ENCODE measurements around the gene RPL13. TPM values are rescaled to one million over a fixed set of nuclear protein-coding genes. Genes with fewer than 3 reads are reported as not detected.

RPL13 gene
- total and polyA plus RNA-seq, 7 donors, result 3,641 to 19,173 (median 7,437) TPM

DNA sequence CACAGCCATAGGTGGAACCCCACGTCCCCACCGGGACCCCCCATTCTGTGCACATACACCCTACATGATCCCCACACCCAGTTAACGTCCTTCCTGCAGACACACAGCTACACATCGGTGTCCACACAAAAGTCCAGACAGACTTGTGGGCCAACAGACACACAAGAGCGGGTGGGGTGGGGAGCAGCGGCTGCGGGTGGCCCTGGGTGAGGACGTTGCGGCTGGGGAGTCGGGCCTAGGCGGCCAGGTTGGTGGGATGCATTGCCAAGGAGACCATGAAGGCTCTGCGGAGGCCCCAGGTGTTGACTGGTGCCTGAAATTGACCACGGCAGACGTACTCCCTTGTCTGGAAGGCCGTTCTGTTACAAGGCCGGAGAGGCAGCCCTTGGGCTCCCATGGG lies 44.3 kb downstream of the RPL13 start:
- intact Hi-C loops (cut with DNase I), result no loop called here
- no peak overlapping the region for H3K4me3 ChIP-seq
- DNase-seq, result no peak
- WGBS, 2 donors, result 83 to 88% methylated on average over 16 of the region's 16 CpGs
- H3K9me3 ChIP-seq, result no peaks in the 10 kb centered on the region
- H3K4me1 ChIP-seq, result peaks cover 0 to 8% (median 0%) of the 10 kb centered on the region in 4 donors
- no peak for TF ChIP-seq POLR2A (IDR thresholded peaks at IDR 0.05)
- no peak for TF ChIP-seq EP300 (IDR thresholded peaks at IDR 0.05)
- TF ChIP-seq, protein P1, sequence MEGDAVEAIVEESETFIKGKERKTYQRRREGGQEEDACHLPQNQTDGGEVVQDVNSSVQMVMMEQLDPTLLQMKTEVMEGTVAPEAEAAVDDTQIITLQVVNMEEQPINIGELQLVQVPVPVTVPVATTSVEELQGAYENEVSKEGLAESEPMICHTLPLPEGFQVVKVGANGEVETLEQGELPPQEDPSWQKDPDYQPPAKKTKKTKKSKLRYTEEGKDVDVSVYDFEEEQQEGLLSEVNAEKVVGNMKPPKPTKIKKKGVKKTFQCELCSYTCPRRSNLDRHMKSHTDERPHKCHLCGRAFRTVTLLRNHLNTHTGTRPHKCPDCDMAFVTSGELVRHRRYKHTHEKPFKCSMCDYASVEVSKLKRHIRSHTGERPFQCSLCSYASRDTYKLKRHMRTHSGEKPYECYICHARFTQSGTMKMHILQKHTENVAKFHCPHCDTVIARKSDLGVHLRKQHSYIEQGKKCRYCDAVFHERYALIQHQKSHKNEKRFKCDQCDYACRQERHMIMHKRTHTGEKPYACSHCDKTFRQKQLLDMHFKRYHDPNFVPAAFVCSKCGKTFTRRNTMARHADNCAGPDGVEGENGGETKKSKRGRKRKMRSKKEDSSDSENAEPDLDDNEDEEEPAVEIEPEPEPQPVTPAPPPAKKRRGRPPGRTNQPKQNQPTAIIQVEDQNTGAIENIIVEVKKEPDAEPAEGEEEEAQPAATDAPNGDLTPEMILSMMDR (IDR thresholded peaks at IDR 0.05), result no peak
- TF ChIP-seq POLR2AphosphoS5 (IDR thresholded peaks at IDR 0.05), result no peak
- no peak overlapping the region for H3K27ac ChIP-seq
- H3K36me3 ChIP-seq, result no peaks in the 10 kb centered on the region
- H3K27me3 ChIP-seq, result peaks cover 0 to 37% (median 20%) of the 10 kb centered on the region in 3 donors

DNA sequence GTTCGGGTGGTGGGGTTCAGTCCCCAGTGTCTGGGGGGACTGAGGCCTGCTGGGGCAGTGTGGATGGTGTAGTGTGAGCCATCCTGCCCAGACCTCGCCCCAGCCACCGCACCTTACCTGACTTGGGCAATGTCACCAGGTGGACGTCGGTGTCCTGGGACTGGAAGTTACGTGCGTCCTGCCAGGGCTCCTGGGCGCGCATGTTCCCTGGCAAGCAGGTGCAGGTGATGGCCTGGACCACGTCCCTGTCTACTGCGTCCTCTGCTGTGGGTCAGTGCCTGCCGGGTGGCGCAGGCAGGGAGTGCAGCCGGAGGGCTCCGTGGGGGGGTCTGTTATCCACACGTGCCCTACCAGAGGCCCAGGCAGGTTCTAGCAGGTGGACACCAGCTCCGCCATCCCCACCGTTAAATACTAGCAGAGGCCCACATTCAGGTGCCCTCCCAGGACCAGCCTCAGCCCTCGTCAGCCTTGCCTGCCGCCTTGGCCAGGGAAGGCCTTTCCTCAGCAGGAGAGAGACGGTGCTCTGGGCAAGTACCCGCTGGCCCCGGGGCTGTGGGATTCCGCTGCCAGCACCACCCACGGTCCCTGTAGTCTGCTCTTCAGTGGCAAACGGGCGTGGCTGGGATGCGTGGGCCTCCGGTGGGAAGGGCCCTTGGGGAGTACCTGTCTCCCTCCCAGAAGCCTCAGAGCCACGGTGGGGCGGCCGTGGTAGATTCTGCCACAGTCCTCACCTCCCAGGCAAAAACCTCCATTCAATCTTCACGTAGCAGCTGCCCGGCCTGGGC lies 44.9 kb downstream of the RPL13 start:
- no peak for DNase-seq
- TF ChIP-seq, protein P1 (IDR thresholded peaks at IDR 0.05), result no peak
- TF ChIP-seq EP300 (IDR thresholded peaks at IDR 0.05), result no peak
- TF ChIP-seq POLR2A (IDR thresholded peaks at IDR 0.05), result no peak
- no peak for TF ChIP-seq POLR2AphosphoS5 (IDR thresholded peaks at IDR 0.05)
- H3K4me3 ChIP-seq, result no peak overlapping the region
- H3K27me3 ChIP-seq, result peaks cover 0 to 37% (median 20%) of the 10 kb centered on the region in 3 donors
- peaks cover 0 to 8% (median 0%) of the 10 kb centered on the region in 4 donors for H3K4me1 ChIP-seq
- H3K36me3 ChIP-seq, result no peaks in the 10 kb centered on the region
- no peak overlapping the region for H3K27ac ChIP-seq
- intact Hi-C loops (cut with DNase I), result no loop called here
- 82 to 91% methylated on average over 34 of the region's 34 CpGs for WGBS, 2 donors
- no peaks in the 10 kb centered on the region for H3K9me3 ChIP-seq

DNA sequence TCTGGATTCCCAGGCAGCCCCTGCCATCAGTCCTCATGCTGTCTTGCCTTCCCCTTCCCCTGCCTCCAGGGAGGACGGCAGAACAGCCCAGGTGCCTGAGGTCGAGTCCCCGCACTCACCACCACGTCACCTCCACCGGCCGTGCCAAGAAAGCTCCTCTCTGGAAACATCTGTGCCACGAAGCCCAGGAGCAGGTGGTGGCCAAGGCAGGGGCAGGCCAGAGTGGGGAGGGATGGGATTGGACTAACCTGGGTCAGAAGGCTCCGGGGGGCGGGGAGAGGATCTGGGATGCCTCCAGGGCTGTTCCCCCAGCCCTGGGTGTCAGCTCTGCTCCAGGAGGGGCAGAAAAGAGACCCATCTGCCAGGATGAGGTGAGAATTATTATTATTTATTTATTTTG lies 45.5 kb downstream of the RPL13 start:
- no peaks in the 10 kb centered on the region for H3K36me3 ChIP-seq
- TF ChIP-seq POLR2A (IDR thresholded peaks at IDR 0.05), result no peak
- TF ChIP-seq, protein P1 (IDR thresholded peaks at IDR 0.05), result no peak
- TF ChIP-seq EP300 (IDR thresholded peaks at IDR 0.05), result no peak
- no peak for TF ChIP-seq POLR2AphosphoS5 (IDR thresholded peaks at IDR 0.05)
- no peak overlapping the region for H3K4me3 ChIP-seq
- no peak for DNase-seq
- H3K27me3 ChIP-seq, result peaks cover 0 to 37% (median 20%) of the 10 kb centered on the region in 3 donors
- 70 to 89% methylated on average over 9 of the region's 9 CpGs for WGBS, 2 donors
- H3K27ac ChIP-seq, result no peak overlapping the region
- intact Hi-C loops (cut with DNase I), result no loop called here
- H3K9me3 ChIP-seq, result no peaks in the 10 kb centered on the region
- peaks cover 0 to 8% (median 0%) of the 10 kb centered on the region in 4 donors for H3K4me1 ChIP-seq

DNA sequence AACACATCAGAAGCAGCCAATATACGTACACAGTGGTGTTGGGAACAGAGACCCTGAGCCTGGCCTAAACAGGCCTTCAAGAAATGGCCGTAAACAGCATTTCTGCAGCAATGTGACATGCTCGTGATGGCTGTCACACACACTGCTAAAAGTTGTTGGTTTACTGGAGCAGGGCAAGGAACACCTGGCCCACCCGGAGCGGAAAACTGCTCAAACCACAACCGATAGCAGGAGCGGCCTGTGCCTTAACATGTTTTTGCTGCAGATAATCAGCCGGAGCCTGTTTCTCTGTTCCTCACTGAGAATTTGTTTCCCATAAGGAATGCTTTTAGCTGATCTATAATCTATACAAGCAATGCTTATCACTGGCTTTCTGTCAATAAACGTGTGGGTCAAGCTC lies 47.0 kb downstream of the RPL13 start:
- DNase-seq, result no peak
- H3K27me3 ChIP-seq, result peaks cover 0 to 34% (median 20%) of the 10 kb centered on the region in 3 donors
- H3K27ac ChIP-seq, result no peak overlapping the region
- no peaks in the 10 kb centered on the region for H3K9me3 ChIP-seq
- 77 to 78% methylated on average over 9 of the region's 9 CpGs for WGBS, 2 donors
- intact Hi-C loops (cut with DNase I), result no loop called here
- TF ChIP-seq, protein P1 (IDR thresholded peaks at IDR 0.05), result no peak
- TF ChIP-seq POLR2A (IDR thresholded peaks at IDR 0.05), result no peak
- no peak for TF ChIP-seq POLR2AphosphoS5 (IDR thresholded peaks at IDR 0.05)
- no peak for TF ChIP-seq EP300 (IDR thresholded peaks at IDR 0.05)
- peaks cover 0 to 4% (median 0%) of the 10 kb centered on the region in 4 donors for H3K4me1 ChIP-seq
- H3K36me3 ChIP-seq, result no peaks in the 10 kb centered on the region
- H3K4me3 ChIP-seq, result no peak overlapping the region

All from sigmoid colon (tissue), 7 donors.